Suprapubic skin (tissue), 4 donors: ENCODE data around the gene CCDC110. TPM values are rescaled to one million over a fixed set of nuclear protein-coding genes. Genes with fewer than 3 reads are reported as not detected.

Source experiments
- DNase-seq, 2 donors: peaks; one replicate each; pipeline ENCODE4 v3.0.0-alpha.2; 2019; ENCODE audit warnings: low spot score in 2 of 2
- H3K27ac ChIP-seq: fragments of 200-600 bp; sonication (generic); one replicate; pipeline ENCODE4 v1.5.1; 2019
- H3K27me3 ChIP-seq: fragments of 200-600 bp; sonication (generic); one replicate; pipeline ENCODE4 v1.5.1; 2019
- H3K36me3 ChIP-seq: fragments of 200-600 bp; sonication (generic); one replicate; pipeline ENCODE4 v1.5.1; 2019
- H3K4me1 ChIP-seq: fragments of 200-600 bp; sonication (generic); one replicate; pipeline ENCODE4 v1.5.1; 2019
- H3K4me3 ChIP-seq: fragments of 200-600 bp; sonication (generic); one replicate; pipeline ENCODE4 v1.5.1; 2019; ENCODE audit warnings: mild to moderate bottlenecking
- H3K9me3 ChIP-seq: fragments of 200-600 bp; sonication (generic); one replicate; pipeline ENCODE4 v1.5.1; 2019
- EP300 ChIP-seq: sonication (generic); formaldehyde crosslinking; IDR thresholded peaks from one replicate; pipeline ENCODE4 v1.6.1; 2017; ENCODE audit warnings: antibody characterized with exemption
- POLR2A ChIP-seq, 2 donors: fragments of 450-650 bp; IDR thresholded peaks; one replicate each; pipeline ENCODE4 v1.6.1; 2017; ENCODE audit warnings: antibody characterized with exemption in 2 of 2, mild to moderate bottlenecking in 2 of 2, moderate library complexity in 2 of 2
- POLR2AphosphoS5 ChIP-seq, 3 donors: sonication (generic); formaldehyde crosslinking; IDR thresholded peaks; one replicate each; pipeline ENCODE4 v1.6.1; 2017; ENCODE audit warnings: antibody characterized with exemption in 3 of 3
- WGBS: methylation state at CpG from one replicate; pipeline ENCODE4 v1.1.5; 2018; 5-methylcytosine and 5-hydroxymethylcytosine counted together
- total RNA-seq, 4 donors: library from RNA; depleted of rRNA; stranded (reverse); fragments of >200 nt; gene quantifications; one replicate each; pipeline ENCODE4 v1.1.0, GENCODE V29; 2016
- TF ChIP-seq, protein P1 (sequence below), 2 donors: fragments of 200-600 bp in 1 of 2; fragments of 450-650 bp in 1 of 2; sonication (generic) in 1 of 2; IDR thresholded peaks; one replicate each; pipeline ENCODE4 v1.5.1; 2016 to 2019; ENCODE audit warnings: antibody characterized with exemption in 2 of 2, mild to moderate bottlenecking in 1 of 2, moderate library complexity in 1 of 2

The CCDC110 gene
- total RNA-seq, 4 donors from 2014 or later, result 0.60 to 1.5 (median 0.97) TPM; not detected in 1

- no peaks in the 10 kb centered on the region for H3K36me3 ChIP-seq
- 90% methylated on average over 8 of the region's 8 CpGs for WGBS
- H3K27me3 ChIP-seq, result no peaks in the 10 kb centered on the region
- H3K4me1 ChIP-seq, result peaks cover 16% of the 10 kb centered on the region
- H3K9me3 ChIP-seq, result no peaks in the 10 kb centered on the region
- H3K4me3 ChIP-seq, result no peak overlapping the region
- no peak overlapping the region for H3K27ac ChIP-seq
- no peak for DNase-seq
- TF ChIP-seq EP300 (no peak), POLR2AphosphoS5 (IDR thresholded peaks at IDR 0.05) (no peak), POLR2A (IDR thresholded peaks at IDR 0.05) (no peak)
- TF ChIP-seq, protein P1, sequence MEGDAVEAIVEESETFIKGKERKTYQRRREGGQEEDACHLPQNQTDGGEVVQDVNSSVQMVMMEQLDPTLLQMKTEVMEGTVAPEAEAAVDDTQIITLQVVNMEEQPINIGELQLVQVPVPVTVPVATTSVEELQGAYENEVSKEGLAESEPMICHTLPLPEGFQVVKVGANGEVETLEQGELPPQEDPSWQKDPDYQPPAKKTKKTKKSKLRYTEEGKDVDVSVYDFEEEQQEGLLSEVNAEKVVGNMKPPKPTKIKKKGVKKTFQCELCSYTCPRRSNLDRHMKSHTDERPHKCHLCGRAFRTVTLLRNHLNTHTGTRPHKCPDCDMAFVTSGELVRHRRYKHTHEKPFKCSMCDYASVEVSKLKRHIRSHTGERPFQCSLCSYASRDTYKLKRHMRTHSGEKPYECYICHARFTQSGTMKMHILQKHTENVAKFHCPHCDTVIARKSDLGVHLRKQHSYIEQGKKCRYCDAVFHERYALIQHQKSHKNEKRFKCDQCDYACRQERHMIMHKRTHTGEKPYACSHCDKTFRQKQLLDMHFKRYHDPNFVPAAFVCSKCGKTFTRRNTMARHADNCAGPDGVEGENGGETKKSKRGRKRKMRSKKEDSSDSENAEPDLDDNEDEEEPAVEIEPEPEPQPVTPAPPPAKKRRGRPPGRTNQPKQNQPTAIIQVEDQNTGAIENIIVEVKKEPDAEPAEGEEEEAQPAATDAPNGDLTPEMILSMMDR (IDR thresholded peaks at IDR 0.05), result no peak
Measured at GRCh38 chr4:185467991-185468390, 3.5 kb downstream of the CCDC110 start.

DNA sequence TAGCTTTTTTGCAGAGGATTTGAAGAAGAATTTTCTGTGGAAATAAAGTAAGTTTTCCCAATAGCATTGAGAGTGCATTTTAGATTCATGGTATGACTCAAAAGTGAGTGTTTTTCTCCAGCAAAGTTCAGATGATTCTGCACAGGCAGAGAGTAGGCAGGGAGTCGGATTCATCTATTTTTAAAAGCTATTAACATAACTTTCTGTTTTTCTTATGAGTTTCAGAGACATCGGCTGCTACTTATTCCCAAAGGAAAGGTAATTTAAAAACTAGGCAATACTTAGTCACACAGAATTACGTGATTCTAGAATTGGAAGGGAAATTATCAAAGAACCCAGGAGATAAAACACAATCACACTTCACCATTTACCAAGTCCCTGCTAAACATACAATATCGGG lies 4.4 kb downstream of the CCDC110 start:
- Histone ChIP-seq H3K36me3 (no peaks in the 10 kb centered on the region), H3K27me3 (no peaks in the 10 kb centered on the region), H3K9me3 (no peaks in the 10 kb centered on the region), H3K27ac (no peak overlapping the region), H3K4me3 (no peak overlapping the region), H3K4me1 (peaks cover 14% of the 10 kb centered on the region)
- no peak for DNase-seq
- no peak for TF ChIP-seq POLR2A (IDR thresholded peaks at IDR 0.05)
- no peak for TF ChIP-seq POLR2AphosphoS5 (IDR thresholded peaks at IDR 0.05)
- no peak for TF ChIP-seq EP300
- TF ChIP-seq, protein P1 (IDR thresholded peaks at IDR 0.05), result no peak
- 71% methylated on average over 4 of the region's 4 CpGs for WGBS

- Histone ChIP-seq H3K27ac (no peak overlapping the region), H3K4me1 (peaks cover 6% of the 10 kb centered on the region), H3K4me3 (no peak overlapping the region), H3K27me3 (no peaks in the 10 kb centered on the region), H3K9me3 (no peaks in the 10 kb centered on the region), H3K36me3 (no peaks in the 10 kb centered on the region)
- WGBS, result 89% methylated on average over 3 of the region's 3 CpGs
- TF ChIP-seq EP300, result no peak
- TF ChIP-seq POLR2AphosphoS5 (IDR thresholded peaks at IDR 0.05), result no peak
- TF ChIP-seq, protein P1 (IDR thresholded peaks at IDR 0.05), result no peak
- TF ChIP-seq POLR2A (IDR thresholded peaks at IDR 0.05), result no peak
- no peak for DNase-seq
Measured at GRCh38 chr4:185465707-185466106, 5.8 kb downstream of the CCDC110 start.

DNA sequence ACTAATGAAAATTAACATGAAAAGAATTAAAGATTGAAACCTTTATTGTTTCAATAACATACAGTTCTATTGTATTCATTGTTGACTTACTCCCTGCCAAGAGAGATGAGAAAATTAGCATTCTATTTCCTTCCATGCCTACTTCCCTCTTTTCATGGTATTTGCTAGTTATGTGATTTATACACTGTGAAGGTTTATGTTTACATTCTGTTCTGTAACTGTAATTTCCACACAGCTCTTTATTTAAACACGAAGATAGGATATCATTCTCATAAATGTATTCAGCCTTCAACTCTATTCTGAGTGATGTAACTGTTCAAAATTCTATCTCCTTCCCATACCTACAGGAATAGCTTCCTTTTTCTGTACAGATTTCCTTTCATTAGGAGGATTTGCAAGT lies 6.6 kb downstream of the CCDC110 start:
- WGBS, result 48% methylated on average over 1 of the region's 1 CpG

DNA sequence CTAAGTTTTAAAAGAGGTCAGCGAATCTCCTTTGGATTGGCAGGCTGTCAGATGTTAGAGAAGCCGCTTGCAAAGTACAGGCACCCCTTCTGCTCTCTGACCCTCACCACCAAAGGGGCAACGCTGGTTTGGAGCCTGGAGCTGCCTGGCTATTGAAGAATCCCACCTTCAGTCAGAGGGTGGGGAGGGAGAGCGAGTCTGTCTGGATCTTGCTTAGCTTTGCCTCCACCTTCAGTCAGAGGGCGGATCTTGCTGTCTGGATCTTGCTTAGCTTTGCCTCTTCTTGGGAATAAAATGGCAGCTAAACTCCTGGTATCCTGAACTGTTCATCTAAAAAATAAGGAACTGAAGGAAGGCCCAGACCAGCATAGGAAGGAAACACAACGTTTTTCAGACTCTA lies 7.3 kb downstream of the CCDC110 start:
- no peak for DNase-seq
- H3K27me3 ChIP-seq, result no peaks in the 10 kb centered on the region
- H3K9me3 ChIP-seq, result no peaks in the 10 kb centered on the region
- H3K36me3 ChIP-seq, result no peaks in the 10 kb centered on the region
- H3K27ac ChIP-seq, result no peak overlapping the region
- H3K4me3 ChIP-seq, result no peak overlapping the region
- H3K4me1 ChIP-seq, result no peaks in the 10 kb centered on the region
- no peak for TF ChIP-seq POLR2AphosphoS5 (IDR thresholded peaks at IDR 0.05)
- no peak for TF ChIP-seq EP300
- no peak for TF ChIP-seq POLR2A (IDR thresholded peaks at IDR 0.05)
- TF ChIP-seq, protein P1 (IDR thresholded peaks at IDR 0.05), result no peak
- 65% methylated on average over 6 of the region's 6 CpGs for WGBS

More for the DNA sequence above, 6.6 kb downstream of the CCDC110 start:
- no peak for DNase-seq
- Histone ChIP-seq H3K4me3 (no peak overlapping the region), H3K36me3 (no peaks in the 10 kb centered on the region), H3K27ac (no peak overlapping the region), H3K27me3 (no peaks in the 10 kb centered on the region), H3K4me1 (no peaks in the 10 kb centered on the region), H3K9me3 (no peaks in the 10 kb centered on the region)
- TF ChIP-seq POLR2A (IDR thresholded peaks at IDR 0.05), result no peak
- TF ChIP-seq EP300, result no peak
- TF ChIP-seq POLR2AphosphoS5 (IDR thresholded peaks at IDR 0.05), result no peak
- TF ChIP-seq, protein P1 (IDR thresholded peaks at IDR 0.05), result no peak
